ENCODE measurements around the gene MANEAL.

Gene MANEAL

GRCh38 chr1:37828410-37829074 lies 34.9 kb downstream of the MANEAL start:
- no peak for DNase-seq (ENCODE audit: low read depth)
- no peak overlapping the region for H3K4me3 ChIP-seq (ENCODE audit: low read depth, low read length)
- TF ChIP-seq CTCF (IDR thresholded peaks at IDR 0.05; ENCODE audit: low read depth, low read length, missing control alignments), result no peak

- no peak overlapping the region for H3K4me3 ChIP-seq (ENCODE audit: low read depth, low read length)
- no peak for DNase-seq (ENCODE audit: low read depth)
- no peak for TF ChIP-seq CTCF (IDR thresholded peaks at IDR 0.05; ENCODE audit: low read depth, low read length, missing control alignments)
These were observed 37.5 kb downstream of the MANEAL start for GRCh38 chr1:37831109-37831508.

GRCh38 chr1:37831809-37832208 lies 38.2 kb downstream of the MANEAL start:
- DNase-seq (ENCODE audit: low read depth), result no peak
- no peak overlapping the region for H3K4me3 ChIP-seq (ENCODE audit: low read depth, low read length)
- TF ChIP-seq CTCF (IDR thresholded peaks at IDR 0.05; ENCODE audit: low read depth, low read length, missing control alignments), result no peak

GRCh38 chr1:37836788-37837187 lies 43.1 kb downstream of the MANEAL start:
- DNase-seq (ENCODE audit: low read depth), result no peak
- TF ChIP-seq CTCF (IDR thresholded peaks at IDR 0.05; ENCODE audit: low read depth, low read length, missing control alignments), result no peak
- H3K4me3 ChIP-seq (ENCODE audit: low read depth, low read length), result no peak overlapping the region

GRCh38 chr1:37839676-37840075 lies 46.0 kb downstream of the MANEAL start:
- no peak for DNase-seq (ENCODE audit: low read depth)
- H3K4me3 ChIP-seq (ENCODE audit: low read depth, low read length), result no peak overlapping the region
- TF ChIP-seq CTCF (IDR thresholded peaks at IDR 0.05; ENCODE audit: low read depth, low read length, missing control alignments), result no peak

GRCh38 chr1:37840711-37841110 lies 47.1 kb downstream of the MANEAL start:
- no peak for DNase-seq (ENCODE audit: low read depth)
- no peak overlapping the region for H3K4me3 ChIP-seq (ENCODE audit: low read depth, low read length)
- no peak for TF ChIP-seq CTCF (IDR thresholded peaks at IDR 0.05; ENCODE audit: low read depth, low read length, missing control alignments)

GRCh38 chr1:37841652-37842051 lies 48.0 kb downstream of the MANEAL start:
- TF ChIP-seq CTCF (IDR thresholded peaks at IDR 0.05; ENCODE audit: low read depth, low read length, missing control alignments), result no peak
- H3K4me3 ChIP-seq (ENCODE audit: low read depth, low read length), result no peak overlapping the region
- no peak for DNase-seq (ENCODE audit: low read depth)

Measured in GM12864 (cell line).